GM23338 (cell line): ENCODE measurements around the gene DTX4. TPM values are rescaled to one million over a fixed set of nuclear protein-coding genes. Genes with fewer than 3 reads are reported as not detected.

ENCODE experiments used
- ATAC-seq: fragments of 200-7000 bp; cut with Tn5 transposase; 3 replicates; pipeline ENCODE4 v1.9.1; 2020
- DNase-seq: peaks from one replicate; pipeline ENCODE4 v3.0.0-alpha.2; 2015; ENCODE audit warnings: low spot score
- H2AFZ ChIP-seq: fragments of 200-600 bp; sonication (generic); 2 replicates; pipeline ENCODE4 v1.8.0; 2016; ENCODE audit warnings: antibody characterized with exemption, mild to moderate bottlenecking, moderate library complexity
- H3F3A ChIP-seq: fragments of 200-600 bp; sonication (generic); replicated peaks from 2 replicates; pipeline ENCODE4 v1.8.0; 2017; ENCODE audit warnings: antibody characterized with exemption, mixed run types, low read depth
- H3K27ac ChIP-seq: fragments of 200-600 bp; sonication (generic); 2 replicates; pipeline ENCODE4 v1.6.1; 2016; ENCODE audit warnings: low read depth
- H3K27me3 ChIP-seq: fragments of 200-600 bp; sonication (generic); 2 replicates; pipeline ENCODE4 v1.8.0; 2016; ENCODE audit warnings: mild to moderate bottlenecking, mixed run types, moderate library complexity; ENCODE audit not compliant: insufficient read depth
- H3K36me3 ChIP-seq: fragments of 200-600 bp; sonication (generic); 2 replicates; pipeline ENCODE4 v1.8.0; 2016; ENCODE audit warnings: mild to moderate bottlenecking; ENCODE audit not compliant: insufficient read depth
- H3K4me1 ChIP-seq: fragments of 200-600 bp; sonication (generic); 2 replicates; pipeline ENCODE4 v1.8.0; 2016; ENCODE audit warnings: mild to moderate bottlenecking, moderate library complexity; ENCODE audit not compliant: insufficient read depth
- H3K4me2 ChIP-seq: fragments of 200-600 bp; sonication (generic); 2 replicates; pipeline ENCODE4 v1.7.1; 2017; ENCODE audit warnings: mixed run types
- H3K4me3 ChIP-seq: fragments of 200-600 bp; sonication (generic); 2 replicates; pipeline ENCODE4 v1.6.1; 2016; ENCODE audit warnings: mixed run types
- H3K79me2 ChIP-seq: fragments of 200-600 bp; sonication (generic); replicated peaks from 2 replicates; pipeline ENCODE4 v1.8.0; 2017; ENCODE audit warnings: mild to moderate bottlenecking; ENCODE audit not compliant: insufficient read depth
- H3K9me2 ChIP-seq: fragments of 200-600 bp; sonication (generic); 2 replicates; pipeline ENCODE4 v1.8.0; 2017; ENCODE audit not compliant: insufficient read depth
- H4K20me1 ChIP-seq: fragments of 200-600 bp; sonication (generic); replicated peaks from 2 replicates; pipeline ENCODE4 v1.8.0; 2017; ENCODE audit warnings: mild to moderate bottlenecking; ENCODE audit not compliant: insufficient read depth
- H3K27ac Mint-ChIP-seq: 2 replicates; pipeline ENCODE4 v1.8.0; 2020; ENCODE audit warnings: inconsistent platforms, mild to moderate bottlenecking, moderate library complexity, mixed read lengths
- H3K27me3 Mint-ChIP-seq: 3 replicates; pipeline ENCODE4 v1.8.0; 2022; ENCODE audit warnings: low read depth, mild to moderate bottlenecking, moderate library complexity, mixed read lengths, inconsistent platforms; ENCODE audit not compliant: insufficient read depth, poor library complexity
- H3K36me3 Mint-ChIP-seq: 3 replicates; pipeline ENCODE4 v1.8.0; 2021; ENCODE audit warnings: low read depth, mild to moderate bottlenecking, inconsistent platforms, moderate library complexity, mixed read lengths
- H3K4me1 Mint-ChIP-seq: 3 replicates; pipeline ENCODE4 v1.8.0; 2020; ENCODE audit warnings: mild to moderate bottlenecking, inconsistent platforms, mixed read lengths
- H3K4me3 Mint-ChIP-seq: 3 replicates; pipeline ENCODE4 v1.8.0; 2021; ENCODE audit warnings: moderate library complexity, mild to moderate bottlenecking, inconsistent platforms, mixed read lengths
- H3K9me3 Mint-ChIP-seq: 3 replicates; pipeline ENCODE4 v1.8.0; 2020; ENCODE audit warnings: moderate library complexity, mild to moderate bottlenecking, inconsistent platforms, mixed read lengths
- STAT1 ChIP-seq: IDR thresholded peaks from one replicate; pipeline ENCODE4 v1.6.1; 2016; ENCODE audit warnings: antibody characterized with exemption; ENCODE audit not compliant: unreplicated experiment
- ZNF114 ChIP-seq: fragments of 250-450 bp; sonication (Bioruptor Pico); IDR thresholded peaks from 2 replicates; pipeline ENCODE4 v1.5.0; 2020; ENCODE audit warnings: mild to moderate bottlenecking, moderate library complexity
- polyA plus RNA-seq: library from polyadenylated mRNA; unstranded; fragments of >200 nt; fragmentation: Nextera tagmentation; extraction: Ambion mirVana; gene quantifications from 2 replicates; pipeline ENCODE4 v1.2.1, GENCODE V29; 2016
- total RNA-seq: library from RNA; depleted of rRNA; stranded (reverse); fragments of >200 nt; shearing (Covaris generic); gene quantifications from 2 replicates; pipeline ENCODE4 v1.2.3, GENCODE V29; 2014
- TF ChIP-seq, protein P1 (sequence below): IDR thresholded peaks from 2 replicates; pipeline ENCODE4 v1.6.1; 2016; ENCODE audit warnings: antibody characterized with exemption
- TF ChIP-seq, protein P2 (sequence below): IDR thresholded peaks from one replicate; pipeline ENCODE4 v1.6.1; 2018; ENCODE audit warnings: antibody characterized with exemption; ENCODE audit not compliant: unreplicated experiment
- TF ChIP-seq, protein P3 (sequence below): fragments of 250-450 bp; sonication (Bioruptor Pico); IDR thresholded peaks from 2 replicates; pipeline ENCODE4 v1.5.0; 2020; ENCODE audit warnings: mild to moderate bottlenecking, moderate library complexity
- TF ChIP-seq, protein P4 (sequence below), 2 experiments: fragments of 200-600 bp in 1 of 2; sonication (generic) in 1 of 2; conservative IDR thresholded peaks; 2 replicates each; pipeline versions ENCODE4 v1.5.1 to v1.6.1; 2016 to 2017; ENCODE audit warnings: antibody characterized with exemption in 2 of 2, low read depth in 2 of 2, mild to moderate bottlenecking in 2 of 2, moderate library complexity in 1 of 2

Gene DTX4
- total and polyA plus RNA-seq, 2 experiments from 2014 or later: 4.2 to 14.7 TPM

DNA sequence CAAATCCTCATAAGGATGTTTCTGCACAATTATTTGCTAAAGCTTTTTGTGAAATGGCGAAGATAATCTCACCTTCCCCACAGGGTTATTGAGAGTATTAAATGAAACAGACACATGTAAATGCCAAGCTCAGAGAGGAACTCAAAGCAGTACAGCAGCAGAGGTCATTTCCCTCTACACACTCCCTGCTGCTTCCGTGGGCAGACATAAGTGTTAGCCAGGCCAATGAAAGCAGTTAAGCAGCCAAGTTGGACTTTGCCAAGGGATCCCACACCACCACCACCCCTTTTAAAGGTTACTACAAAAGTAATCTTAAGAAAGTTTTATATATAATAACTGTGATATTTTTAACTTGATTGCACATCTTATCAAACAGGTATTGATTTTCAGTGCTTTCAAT lies 33.3 kb upstream of the DTX4 start:
- DNase-seq: no peak
- H2AFZ ChIP-seq: no peak overlapping the region
- no peaks in the 10 kb centered on the region for H3K9me2 ChIP-seq
- TF ChIP-seq ZNF114 (CRISPR knock-in tag) (no peak), STAT1 (no peak)
- TF ChIP-seq, protein P1, sequence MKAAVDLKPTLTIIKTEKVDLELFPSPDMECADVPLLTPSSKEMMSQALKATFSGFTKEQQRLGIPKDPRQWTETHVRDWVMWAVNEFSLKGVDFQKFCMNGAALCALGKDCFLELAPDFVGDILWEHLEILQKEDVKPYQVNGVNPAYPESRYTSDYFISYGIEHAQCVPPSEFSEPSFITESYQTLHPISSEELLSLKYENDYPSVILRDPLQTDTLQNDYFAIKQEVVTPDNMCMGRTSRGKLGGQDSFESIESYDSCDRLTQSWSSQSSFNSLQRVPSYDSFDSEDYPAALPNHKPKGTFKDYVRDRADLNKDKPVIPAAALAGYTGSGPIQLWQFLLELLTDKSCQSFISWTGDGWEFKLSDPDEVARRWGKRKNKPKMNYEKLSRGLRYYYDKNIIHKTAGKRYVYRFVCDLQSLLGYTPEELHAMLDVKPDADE: no peak
- TF ChIP-seq, protein P2, sequence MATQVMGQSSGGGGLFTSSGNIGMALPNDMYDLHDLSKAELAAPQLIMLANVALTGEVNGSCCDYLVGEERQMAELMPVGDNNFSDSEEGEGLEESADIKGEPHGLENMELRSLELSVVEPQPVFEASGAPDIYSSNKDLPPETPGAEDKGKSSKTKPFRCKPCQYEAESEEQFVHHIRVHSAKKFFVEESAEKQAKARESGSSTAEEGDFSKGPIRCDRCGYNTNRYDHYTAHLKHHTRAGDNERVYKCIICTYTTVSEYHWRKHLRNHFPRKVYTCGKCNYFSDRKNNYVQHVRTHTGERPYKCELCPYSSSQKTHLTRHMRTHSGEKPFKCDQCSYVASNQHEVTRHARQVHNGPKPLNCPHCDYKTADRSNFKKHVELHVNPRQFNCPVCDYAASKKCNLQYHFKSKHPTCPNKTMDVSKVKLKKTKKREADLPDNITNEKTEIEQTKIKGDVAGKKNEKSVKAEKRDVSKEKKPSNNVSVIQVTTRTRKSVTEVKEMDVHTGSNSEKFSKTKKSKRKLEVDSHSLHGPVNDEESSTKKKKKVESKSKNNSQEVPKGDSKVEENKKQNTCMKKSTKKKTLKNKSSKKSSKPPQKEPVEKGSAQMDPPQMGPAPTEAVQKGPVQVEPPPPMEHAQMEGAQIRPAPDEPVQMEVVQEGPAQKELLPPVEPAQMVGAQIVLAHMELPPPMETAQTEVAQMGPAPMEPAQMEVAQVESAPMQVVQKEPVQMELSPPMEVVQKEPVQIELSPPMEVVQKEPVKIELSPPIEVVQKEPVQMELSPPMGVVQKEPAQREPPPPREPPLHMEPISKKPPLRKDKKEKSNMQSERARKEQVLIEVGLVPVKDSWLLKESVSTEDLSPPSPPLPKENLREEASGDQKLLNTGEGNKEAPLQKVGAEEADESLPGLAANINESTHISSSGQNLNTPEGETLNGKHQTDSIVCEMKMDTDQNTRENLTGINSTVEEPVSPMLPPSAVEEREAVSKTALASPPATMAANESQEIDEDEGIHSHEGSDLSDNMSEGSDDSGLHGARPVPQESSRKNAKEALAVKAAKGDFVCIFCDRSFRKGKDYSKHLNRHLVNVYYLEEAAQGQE: no peak
- TF ChIP-seq, protein P3, sequence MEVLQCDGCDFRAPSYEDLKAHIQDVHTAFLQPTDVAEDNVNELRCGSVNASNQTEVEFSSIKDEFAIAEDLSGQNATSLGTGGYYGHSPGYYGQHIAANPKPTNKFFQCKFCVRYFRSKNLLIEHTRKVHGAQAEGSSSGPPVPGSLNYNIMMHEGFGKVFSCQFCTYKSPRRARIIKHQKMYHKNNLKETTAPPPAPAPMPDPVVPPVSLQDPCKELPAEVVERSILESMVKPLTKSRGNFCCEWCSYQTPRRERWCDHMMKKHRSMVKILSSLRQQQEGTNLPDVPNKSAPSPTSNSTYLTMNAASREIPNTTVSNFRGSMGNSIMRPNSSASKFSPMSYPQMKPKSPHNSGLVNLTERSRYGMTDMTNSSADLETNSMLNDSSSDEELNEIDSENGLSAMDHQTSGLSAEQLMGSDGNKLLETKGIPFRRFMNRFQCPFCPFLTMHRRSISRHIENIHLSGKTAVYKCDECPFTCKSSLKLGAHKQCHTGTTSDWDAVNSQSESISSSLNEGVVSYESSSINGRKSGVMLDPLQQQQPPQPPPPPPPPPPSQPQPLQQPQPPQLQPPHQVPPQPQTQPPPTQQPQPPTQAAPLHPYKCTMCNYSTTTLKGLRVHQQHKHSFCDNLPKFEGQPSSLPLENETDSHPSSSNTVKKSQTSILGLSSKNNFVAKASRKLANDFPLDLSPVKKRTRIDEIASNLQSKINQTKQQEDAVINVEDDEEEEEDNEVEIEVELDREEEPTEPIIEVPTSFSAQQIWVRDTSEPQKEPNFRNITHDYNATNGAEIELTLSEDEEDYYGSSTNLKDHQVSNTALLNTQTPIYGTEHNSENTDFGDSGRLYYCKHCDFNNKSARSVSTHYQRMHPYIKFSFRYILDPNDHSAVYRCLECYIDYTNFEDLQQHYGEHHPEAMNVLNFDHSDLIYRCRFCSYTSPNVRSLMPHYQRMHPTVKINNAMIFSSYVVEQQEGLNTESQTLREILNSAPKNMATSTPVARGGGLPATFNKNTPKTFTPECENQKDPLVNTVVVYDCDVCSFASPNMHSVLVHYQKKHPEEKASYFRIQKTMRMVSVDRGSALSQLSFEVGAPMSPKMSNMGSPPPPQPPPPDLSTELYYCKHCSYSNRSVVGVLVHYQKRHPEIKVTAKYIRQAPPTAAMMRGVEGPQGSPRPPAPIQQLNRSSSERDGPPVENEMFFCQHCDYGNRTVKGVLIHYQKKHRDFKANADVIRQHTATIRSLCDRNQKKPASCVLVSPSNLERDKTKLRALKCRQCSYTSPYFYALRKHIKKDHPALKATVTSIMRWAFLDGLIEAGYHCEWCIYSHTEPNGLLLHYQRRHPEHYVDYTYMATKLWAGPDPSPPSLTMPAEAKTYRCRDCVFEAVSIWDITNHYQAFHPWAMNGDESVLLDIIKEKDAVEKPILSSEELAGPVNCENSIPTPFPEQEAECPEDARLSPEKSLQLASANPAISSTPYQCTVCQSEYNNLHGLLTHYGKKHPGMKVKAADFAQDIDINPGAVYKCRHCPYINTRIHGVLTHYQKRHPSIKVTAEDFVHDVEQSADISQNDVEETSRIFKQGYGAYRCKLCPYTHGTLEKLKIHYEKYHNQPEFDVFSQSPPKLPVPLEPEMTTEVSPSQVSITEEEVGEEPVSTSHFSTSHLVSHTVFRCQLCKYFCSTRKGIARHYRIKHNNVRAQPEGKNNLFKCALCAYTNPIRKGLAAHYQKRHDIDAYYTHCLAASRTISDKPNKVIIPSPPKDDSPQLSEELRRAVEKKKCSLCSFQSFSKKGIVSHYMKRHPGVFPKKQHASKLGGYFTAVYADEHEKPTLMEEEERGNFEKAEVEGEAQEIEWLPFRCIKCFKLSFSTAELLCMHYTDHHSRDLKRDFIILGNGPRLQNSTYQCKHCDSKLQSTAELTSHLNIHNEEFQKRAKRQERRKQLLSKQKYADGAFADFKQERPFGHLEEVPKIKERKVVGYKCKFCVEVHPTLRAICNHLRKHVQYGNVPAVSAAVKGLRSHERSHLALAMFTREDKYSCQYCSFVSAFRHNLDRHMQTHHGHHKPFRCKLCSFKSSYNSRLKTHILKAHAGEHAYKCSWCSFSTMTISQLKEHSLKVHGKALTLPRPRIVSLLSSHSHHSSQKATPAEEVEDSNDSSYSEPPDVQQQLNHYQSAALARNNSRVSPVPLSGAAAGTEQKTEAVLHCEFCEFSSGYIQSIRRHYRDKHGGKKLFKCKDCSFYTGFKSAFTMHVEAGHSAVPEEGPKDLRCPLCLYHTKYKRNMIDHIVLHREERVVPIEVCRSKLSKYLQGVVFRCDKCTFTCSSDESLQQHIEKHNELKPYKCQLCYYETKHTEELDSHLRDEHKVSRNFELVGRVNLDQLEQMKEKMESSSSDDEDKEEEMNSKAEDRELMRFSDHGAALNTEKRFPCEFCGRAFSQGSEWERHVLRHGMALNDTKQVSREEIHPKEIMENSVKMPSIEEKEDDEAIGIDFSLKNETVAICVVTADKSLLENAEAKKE (CRISPR knock-in tag): no peak
- TF ChIP-seq, protein P4, sequence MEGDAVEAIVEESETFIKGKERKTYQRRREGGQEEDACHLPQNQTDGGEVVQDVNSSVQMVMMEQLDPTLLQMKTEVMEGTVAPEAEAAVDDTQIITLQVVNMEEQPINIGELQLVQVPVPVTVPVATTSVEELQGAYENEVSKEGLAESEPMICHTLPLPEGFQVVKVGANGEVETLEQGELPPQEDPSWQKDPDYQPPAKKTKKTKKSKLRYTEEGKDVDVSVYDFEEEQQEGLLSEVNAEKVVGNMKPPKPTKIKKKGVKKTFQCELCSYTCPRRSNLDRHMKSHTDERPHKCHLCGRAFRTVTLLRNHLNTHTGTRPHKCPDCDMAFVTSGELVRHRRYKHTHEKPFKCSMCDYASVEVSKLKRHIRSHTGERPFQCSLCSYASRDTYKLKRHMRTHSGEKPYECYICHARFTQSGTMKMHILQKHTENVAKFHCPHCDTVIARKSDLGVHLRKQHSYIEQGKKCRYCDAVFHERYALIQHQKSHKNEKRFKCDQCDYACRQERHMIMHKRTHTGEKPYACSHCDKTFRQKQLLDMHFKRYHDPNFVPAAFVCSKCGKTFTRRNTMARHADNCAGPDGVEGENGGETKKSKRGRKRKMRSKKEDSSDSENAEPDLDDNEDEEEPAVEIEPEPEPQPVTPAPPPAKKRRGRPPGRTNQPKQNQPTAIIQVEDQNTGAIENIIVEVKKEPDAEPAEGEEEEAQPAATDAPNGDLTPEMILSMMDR (conservative IDR thresholded peaks at IDR 0.05; ENCODE audit: low read depth in 2 of 2): no peak
- peaks cover 4% of the 10 kb centered on the region; the same call in 1 of the 2 replicates for H3F3A ChIP-seq
- Mint-ChIP-seq H3K9me3 (peaks cover 15% of the 10 kb centered on the region), H3K4me3 (no peak overlapping the region), H3K36me3 (peaks cover 26% of the 10 kb centered on the region), H3K27me3 (peaks cover 12% of the 10 kb centered on the region), H3K27ac (no peak overlapping the region), H3K4me1 (peaks cover 14% of the 10 kb centered on the region; the same call in 2 of the 3 replicates)
- ATAC-seq: no peak
- no peak overlapping the region for H3K27ac ChIP-seq
- no peaks in the 10 kb centered on the region for H3K79me2 ChIP-seq
- no peaks in the 10 kb centered on the region for H3K27me3 ChIP-seq
- peaks cover 14% of the 10 kb centered on the region for H3K4me1 ChIP-seq
- no peak overlapping the region for H3K4me3 ChIP-seq
- H3K4me2 ChIP-seq: no peak overlapping the region
- peaks cover 2% of the 10 kb centered on the region for H3K36me3 ChIP-seq
- H4K20me1 ChIP-seq: no peaks in the 10 kb centered on the region
